Airway epithelial cell (primary cell): Measurements from ENCODE around the gene FAM89A. TPM values are rescaled to one million over a fixed set of nuclear protein-coding genes. Genes with fewer than 3 reads are reported as not detected.

Experiments used
- total RNA-seq: library from RNA; depleted of rRNA; stranded (reverse); fragments of >200 nt; gene quantifications from 2 replicates; pipeline ENCODE4 v1.2.3, GENCODE V29; 2015

FAM89A gene
- total RNA-seq = 20.2 and 28.4 TPM in 2 replicates

DNA sequence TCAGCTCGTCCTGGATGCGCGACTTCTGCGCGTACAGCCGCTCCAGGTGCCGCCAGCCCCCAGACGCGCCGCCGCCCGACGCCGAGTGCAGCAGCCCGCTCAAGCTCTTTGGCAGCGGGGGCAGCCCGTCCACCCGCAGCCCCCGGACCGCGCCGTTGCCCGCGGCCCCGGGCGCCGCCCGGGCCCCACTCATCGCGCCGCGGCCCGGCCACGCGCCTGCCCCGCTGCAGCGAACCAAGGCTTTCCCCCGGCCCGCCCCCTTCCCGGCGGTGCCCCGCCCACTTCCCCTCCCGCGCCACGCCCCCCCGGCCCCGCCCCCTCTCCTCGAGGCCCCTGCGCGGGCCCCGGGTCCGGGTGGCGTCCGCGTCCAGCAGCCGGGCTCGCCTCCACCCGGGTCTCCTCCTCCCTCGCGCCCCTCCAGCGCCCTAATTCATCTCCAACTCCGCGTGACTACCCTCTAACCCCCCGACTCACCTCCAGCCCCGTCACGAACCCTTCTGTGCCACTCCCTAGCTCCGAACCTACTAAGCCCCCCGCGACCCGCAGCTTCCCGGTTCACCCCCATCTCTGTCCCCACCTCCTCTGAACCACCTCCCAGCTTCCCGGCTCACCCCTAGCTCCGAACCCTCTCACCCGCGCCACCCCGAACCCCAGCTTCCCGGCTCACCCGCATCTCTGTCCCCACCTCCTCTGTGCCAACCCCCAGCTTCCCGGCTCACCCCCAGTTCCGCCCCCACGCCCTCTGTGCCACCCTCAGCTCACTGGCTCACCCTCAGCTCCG lies at the start of gene FAM89A:
TSS of gene FAM89A (minus strand) at position 236 of the 781 bp plus-strand sequence. CDS start at position 193, 43 bp downstream.

DNA sequence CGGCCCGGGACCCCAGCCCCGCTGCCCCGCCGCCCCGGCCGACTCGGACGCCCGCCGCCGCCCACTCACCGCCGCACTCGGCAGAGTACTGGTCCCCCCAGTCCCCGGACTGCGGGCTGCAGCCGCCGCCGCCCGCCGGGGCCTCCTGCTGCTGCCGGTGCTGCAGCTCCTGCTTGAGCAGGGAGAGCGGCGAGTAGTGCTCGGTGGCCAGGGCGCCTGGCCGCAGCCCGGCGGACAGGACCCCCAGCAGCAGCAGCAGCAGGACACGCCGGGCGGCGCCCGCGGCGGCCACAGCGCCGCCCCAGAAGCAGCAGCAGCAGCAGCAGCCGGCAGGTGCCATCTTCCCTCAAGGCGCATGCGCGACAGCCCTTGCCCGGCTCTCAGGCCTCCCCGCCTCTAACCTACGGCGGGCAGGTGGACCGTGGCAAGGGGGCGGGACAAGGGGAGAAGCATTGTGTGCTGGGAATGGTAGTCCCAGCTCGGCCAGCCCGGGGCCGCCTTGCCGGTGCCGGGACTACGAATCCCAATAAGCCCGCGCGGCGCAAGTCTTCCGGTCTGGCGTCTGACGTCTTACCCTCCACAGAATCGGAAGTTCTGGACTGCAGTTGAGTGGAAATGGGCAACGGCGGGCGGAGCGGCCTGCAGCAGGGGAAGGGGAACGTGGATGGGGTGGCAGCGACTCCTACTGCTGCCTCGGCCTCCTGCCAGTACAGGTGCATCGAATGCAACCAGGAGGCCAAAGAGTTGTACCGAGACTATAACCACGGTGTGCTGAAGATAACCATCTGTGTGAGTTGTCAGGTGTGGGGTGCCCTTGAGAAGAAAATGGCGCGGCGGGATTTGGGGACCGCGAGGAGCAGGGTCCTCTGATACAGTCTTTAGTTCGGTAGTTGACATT lies 61.3 kb downstream of the FAM89A start, which contains the start of the genes ARV1 and TTC13:
TSS of gene ARV1 (plus strand) at position 604 of the 898 bp plus-strand sequence. CDS start at position 616, 12 bp downstream.
TSS of gene TTC13 (minus strand) at position 371 of the 898 bp plus-strand sequence. CDS start at position 340, 31 bp downstream.

Other genes with a start within 250 kb of the FAM89A start
- gene C1orf198, start 171.7 kb downstream of the FAM89A start, total RNA-seq = 20.2 and 26.1 TPM in 2 replicates
- gene TTC13, start 61.4 kb downstream of the FAM89A start, total RNA-seq = 4.6 and 9.3 TPM in 2 replicates
- gene ARV1, start 61.2 kb downstream of the FAM89A start, total RNA-seq = 20.7 and 24.1 TPM in 2 replicates
- gene TRIM67, start 121.8 kb upstream of the FAM89A start, total RNA-seq = not detected in 2 replicates
- gene GNPAT, start 201.0 kb upstream of the FAM89A start, total RNA-seq = 30.7 and 31.9 TPM in 2 replicates